Measurements from ENCODE around the gene FGD6.
A peak's percentile ranks its signal among the peaks of the same experiment; 100 is the strongest.

FGD6 gene

DNA sequence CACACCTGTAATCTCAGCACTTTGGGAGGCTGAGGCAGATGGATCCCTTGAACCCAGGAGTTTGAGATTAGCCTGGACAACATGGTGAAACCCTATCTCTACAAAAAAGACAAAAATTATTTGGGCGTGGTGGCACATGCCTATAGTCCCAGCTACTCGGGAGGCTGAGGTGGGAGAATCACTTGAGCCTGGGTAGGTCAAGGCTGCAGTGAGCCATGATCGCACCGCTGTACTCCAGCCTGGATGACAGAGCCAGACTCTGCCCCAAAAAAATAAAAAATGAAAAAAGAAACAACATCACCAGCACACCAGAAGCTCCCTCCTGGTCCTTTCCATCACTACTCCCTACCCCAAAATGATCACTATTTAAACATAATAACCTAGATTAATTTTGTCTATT, 2.9 kb upstream of the FGD6 start:
- peak overlapping the region; percentile 61 to 93 (median 78) for H3K4me3 Mint-ChIP-seq
- no peaks in the 10 kb centered on the region for H3K9me3 Mint-ChIP-seq
- TF ChIP-seq CTCF (IDR thresholded peaks at IDR 0.05; ENCODE audit: unreplicated experiment in 3 of 3): no peak
- H3K27ac Mint-ChIP-seq: peak overlapping the region; percentile 29 to 94 (median 89)
- peaks cover 42% of the 10 kb centered on the region for H3K4me1 Mint-ChIP-seq
- no peaks in the 10 kb centered on the region for H3K27me3 Mint-ChIP-seq (ENCODE audit: low read depth)
- H3K36me3 Mint-ChIP-seq (ENCODE audit: low read depth): peaks cover 21% of the 10 kb centered on the region

DNA sequence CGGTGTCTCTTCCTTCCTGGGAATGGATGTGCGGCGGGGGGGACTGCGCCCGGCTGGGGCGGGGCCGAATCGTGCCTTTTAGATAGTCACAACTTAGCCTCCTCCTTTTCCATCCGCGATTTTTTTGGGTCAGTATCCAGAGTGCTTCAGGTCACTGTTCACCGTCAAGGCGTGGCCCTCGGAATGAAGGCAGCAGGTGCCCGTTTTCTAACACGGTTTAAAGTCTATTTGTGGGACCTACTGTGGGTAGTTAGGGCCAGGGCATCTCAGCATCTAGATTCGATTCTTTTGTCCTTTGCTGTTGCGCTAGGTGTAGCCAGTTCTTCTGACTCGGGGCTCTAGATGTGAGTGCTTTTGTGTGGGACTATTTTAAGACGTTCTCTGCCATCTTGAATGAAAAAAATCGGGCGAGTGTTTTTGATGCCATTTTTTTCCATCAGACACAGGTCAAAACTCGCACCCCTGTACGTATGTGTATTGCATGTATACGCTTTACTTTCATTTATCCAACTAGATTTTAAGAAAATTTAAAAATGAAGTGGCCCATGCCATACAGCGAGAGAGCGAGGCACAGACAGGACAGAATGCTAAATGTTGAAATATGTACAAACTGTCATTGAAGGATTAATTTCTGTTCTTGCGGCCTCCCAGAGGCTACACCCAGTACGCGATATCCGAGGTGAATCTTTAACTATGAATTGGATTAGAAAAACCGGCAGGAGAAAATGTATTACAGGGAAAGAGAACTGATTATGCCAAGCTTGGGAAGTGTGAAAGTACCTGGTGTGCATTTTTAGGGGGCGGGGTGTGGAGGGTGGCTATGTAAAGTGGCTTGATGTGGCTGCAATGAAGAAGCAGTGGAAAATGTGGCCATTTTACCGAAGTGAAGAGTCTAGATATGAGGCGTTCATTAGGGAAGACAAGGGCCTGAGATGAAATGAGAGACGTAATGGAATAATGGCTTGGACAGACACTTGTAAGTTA, 1.2 kb upstream of the FGD6 start:
- no peaks in the 10 kb centered on the region for H3K27me3 Mint-ChIP-seq (ENCODE audit: low read depth)
- H3K4me3 Mint-ChIP-seq: peak overlapping the region; percentile 93 to 94 (median 93)
- peaks cover 11% of the 10 kb centered on the region for H3K36me3 Mint-ChIP-seq (ENCODE audit: low read depth)
- H3K27ac Mint-ChIP-seq: peak overlapping the region; percentile 94 to 98 (median 98)
- no peak for TF ChIP-seq CTCF (IDR thresholded peaks at IDR 0.05; ENCODE audit: unreplicated experiment in 3 of 3)
- no peaks in the 10 kb centered on the region for H3K9me3 Mint-ChIP-seq
- H3K4me1 Mint-ChIP-seq: peaks cover 42% of the 10 kb centered on the region

- peak overlapping the region; percentile 93 to 94 (median 93) for H3K4me3 Mint-ChIP-seq
- H3K36me3 Mint-ChIP-seq (ENCODE audit: low read depth): peaks cover 11% of the 10 kb centered on the region
- H3K9me3 Mint-ChIP-seq: no peaks in the 10 kb centered on the region
- peak overlapping the region; percentile 94 to 98 (median 98) for H3K27ac Mint-ChIP-seq
- TF ChIP-seq CTCF (IDR thresholded peaks at IDR 0.05; ENCODE audit: unreplicated experiment in 3 of 3): no peak
- no peaks in the 10 kb centered on the region for H3K27me3 Mint-ChIP-seq (ENCODE audit: low read depth)
- H3K4me1 Mint-ChIP-seq: peaks cover 41% of the 10 kb centered on the region
Observed at GRCh38 chr12:95216711-95217376, 423 bp downstream of the FGD6 start.

DNA sequence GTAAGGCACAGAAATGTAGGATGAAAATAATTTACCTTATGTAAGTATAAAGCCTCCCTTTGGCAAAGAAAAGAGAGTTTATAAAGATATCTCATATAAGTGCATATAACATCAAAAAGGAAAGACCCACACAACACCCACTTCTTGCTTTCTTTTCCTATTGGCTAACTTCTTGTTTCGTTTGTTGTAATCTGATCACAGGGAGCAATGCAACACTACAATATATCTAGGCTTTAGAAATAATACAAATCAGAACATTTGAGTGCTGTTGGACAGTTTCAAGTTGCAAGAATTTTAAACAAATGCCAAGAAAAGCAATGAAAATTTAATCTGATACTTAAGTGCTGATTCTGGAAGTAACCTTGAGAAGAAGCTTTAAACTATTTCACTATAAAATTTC, 1.3 kb downstream of the FGD6 start:
- H3K27ac Mint-ChIP-seq: peak overlapping the region; percentile 94 to 98 (median 98)
- TF ChIP-seq CTCF (IDR thresholded peaks at IDR 0.05; ENCODE audit: unreplicated experiment in 3 of 3): no peak
- H3K36me3 Mint-ChIP-seq (ENCODE audit: low read depth): peaks cover 11% of the 10 kb centered on the region
- peaks cover 41% of the 10 kb centered on the region for H3K4me1 Mint-ChIP-seq
- peak overlapping the region; percentile 93 to 94 (median 93) for H3K4me3 Mint-ChIP-seq
- no peaks in the 10 kb centered on the region for H3K9me3 Mint-ChIP-seq
- no peaks in the 10 kb centered on the region for H3K27me3 Mint-ChIP-seq (ENCODE audit: low read depth)

- Mint-ChIP-seq H3K27me3 (ENCODE audit: low read depth) (no peaks in the 10 kb centered on the region), H3K9me3 (no peaks in the 10 kb centered on the region), H3K36me3 (ENCODE audit: low read depth) (peaks cover 8% of the 10 kb centered on the region), H3K4me3 (peak overlapping the region in 2 of 3 experiments; percentile 40 to 59), H3K27ac (peak overlapping the region in 2 of 3 experiments; percentile 28 to 42), H3K4me1 (peaks cover 31% of the 10 kb centered on the region)
- TF ChIP-seq CTCF (IDR thresholded peaks at IDR 0.05; ENCODE audit: unreplicated experiment in 3 of 3): no peak
Observed at GRCh38 chr12:95214466-95214865, 2.8 kb downstream of the FGD6 start.

Data from nephron (organoid).